SJSA1 (cell line): ENCODE measurements around the gene ARHGAP45. TPM values are rescaled to one million over a fixed set of nuclear protein-coding genes. Genes with fewer than 3 reads are reported as not detected.
A peak's percentile ranks its signal among the peaks of the same experiment; 100 is the strongest.

Experiments
- DNase-seq, 2 experiments: peaks; one replicate each; pipeline ENCODE4 v3.0.0-alpha.2; 2015 to 2020; ENCODE audit warnings: low spot score in 2 of 2, low read depth in 1 of 2
- H3K27ac ChIP-seq: fragments of 250-450 bp; sonication (Bioruptor Pico); 2 replicates; pipeline ENCODE4 v1.5.1; 2020; ENCODE audit warnings: mild to moderate bottlenecking, moderate library complexity
- H3K27me3 ChIP-seq: fragments of 250-450 bp; sonication (Bioruptor Pico); replicated peaks from 2 replicates; pipeline ENCODE4 v1.5.1; 2020; ENCODE audit warnings: mild to moderate bottlenecking, moderate library complexity
- H3K36me3 ChIP-seq: fragments of 250-450 bp; sonication (Bioruptor Pico); 2 replicates; pipeline ENCODE4 v1.5.1; 2020; ENCODE audit warnings: mild to moderate bottlenecking
- H3K4me1 ChIP-seq: fragments of 250-450 bp; sonication (Bioruptor Pico); replicated peaks from 2 replicates; pipeline ENCODE4 v1.6.1; 2021; ENCODE audit warnings: mild to moderate bottlenecking
- H3K4me3 ChIP-seq: fragments of 250-450 bp; sonication (Bioruptor Pico); 2 replicates; pipeline ENCODE4 v1.5.1; 2020; ENCODE audit warnings: mild to moderate bottlenecking
- H3K9me3 ChIP-seq: fragments of 250-450 bp; sonication (Bioruptor Pico); replicated peaks from 2 replicates; pipeline ENCODE4 v1.5.1; 2020; ENCODE audit warnings: mild to moderate bottlenecking
- total RNA-seq: library from RNA; depleted of rRNA; stranded (reverse); fragments of >200 nt; shearing (Covaris generic); gene quantifications from 2 replicates; pipeline ENCODE4 v1.2.3, GENCODE V29; 2014

The ARHGAP45 gene
- total RNA-seq, 1 experiment from 2014 or later: 0.03 TPM

DNA sequence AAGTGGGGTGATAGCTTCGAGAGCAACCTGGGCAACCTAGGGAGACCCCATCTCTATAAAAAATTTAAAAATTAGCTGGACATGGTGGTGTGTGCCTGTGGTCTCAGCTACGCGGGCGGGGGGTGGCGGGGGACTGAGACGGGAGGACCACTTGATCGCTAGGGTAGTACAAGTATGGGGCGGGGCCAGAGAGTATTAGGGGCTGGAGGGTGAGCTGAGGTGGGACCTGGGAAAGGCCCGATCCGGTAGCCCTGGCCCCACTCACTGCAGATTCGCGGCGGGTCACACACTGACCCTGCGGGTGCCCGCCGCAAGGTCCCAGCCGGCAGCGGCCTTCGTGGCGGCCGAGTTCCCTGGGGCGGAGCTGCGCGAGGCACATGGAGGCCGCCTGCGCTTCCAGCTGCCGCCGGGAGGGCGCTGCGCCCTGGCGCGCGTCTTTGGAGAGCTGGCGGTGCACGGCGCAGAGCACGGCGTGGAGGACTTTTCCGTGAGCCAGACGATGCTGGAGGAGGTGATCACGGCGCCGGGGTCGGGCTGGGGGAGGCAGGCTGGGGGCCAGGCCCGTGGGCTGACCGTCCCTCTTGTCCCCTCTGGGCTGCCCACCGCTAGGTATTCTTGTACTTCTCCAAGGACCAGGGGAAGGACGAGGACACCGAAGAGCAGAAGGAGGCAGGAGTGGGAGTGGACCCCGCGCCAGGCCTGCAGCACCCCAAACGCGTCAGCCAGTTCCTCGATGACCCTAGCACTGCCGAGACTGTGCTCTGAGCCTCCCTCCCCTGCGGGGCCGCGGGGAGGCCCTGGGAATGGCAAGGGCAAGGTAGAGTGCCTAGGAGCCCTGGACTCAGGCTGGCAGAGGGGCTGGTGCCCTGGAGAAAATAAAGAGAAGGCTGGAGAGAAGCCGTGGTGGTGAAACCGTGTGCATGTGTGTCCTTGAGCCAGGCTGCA is 2.0 kb upstream of the ARHGAP45 start:
- Histone ChIP-seq H3K27me3 (peaks cover 45% of the 10 kb centered on the region), H3K4me1 (peaks cover 26% of the 10 kb centered on the region), H3K9me3 (no peaks in the 10 kb centered on the region), H3K36me3 (no peaks in the 10 kb centered on the region), H3K27ac (no peak overlapping the region), H3K4me3 (no peak overlapping the region)
- DNase-seq: peak; percentile 58 to 71

DNA sequence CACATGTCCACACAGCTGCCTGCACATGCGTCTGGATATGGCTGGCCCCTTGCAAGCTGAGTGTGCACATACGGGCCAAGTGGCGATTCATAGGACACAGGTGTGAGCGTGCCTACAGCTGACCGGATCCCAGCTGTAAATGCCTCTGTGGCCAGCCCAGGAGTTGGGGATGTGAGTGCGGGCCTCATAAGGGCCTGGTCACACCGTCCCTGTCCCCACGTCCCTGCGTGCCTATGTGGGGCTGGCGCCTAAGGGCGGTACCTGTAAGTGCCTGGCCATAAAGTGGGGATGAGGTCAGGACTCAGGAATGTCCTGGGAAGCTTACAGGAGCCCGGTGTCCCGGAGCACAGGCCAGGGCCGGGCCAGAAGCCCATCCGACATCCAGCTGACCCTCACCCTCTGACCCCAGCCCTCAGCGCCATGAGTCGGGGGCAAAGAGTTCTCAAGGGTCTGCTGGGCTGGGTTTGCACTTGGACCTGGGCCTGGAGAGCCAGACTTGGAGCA is 1.3 kb upstream of the ARHGAP45 start:
- no peaks in the 10 kb centered on the region for H3K9me3 ChIP-seq
- H3K27ac ChIP-seq: no peak overlapping the region
- peaks cover 27% of the 10 kb centered on the region for H3K4me1 ChIP-seq
- no peaks in the 10 kb centered on the region for H3K36me3 ChIP-seq
- peaks cover 52% of the 10 kb centered on the region for H3K27me3 ChIP-seq
- H3K4me3 ChIP-seq: no peak overlapping the region
- DNase-seq: no peak

DNA sequence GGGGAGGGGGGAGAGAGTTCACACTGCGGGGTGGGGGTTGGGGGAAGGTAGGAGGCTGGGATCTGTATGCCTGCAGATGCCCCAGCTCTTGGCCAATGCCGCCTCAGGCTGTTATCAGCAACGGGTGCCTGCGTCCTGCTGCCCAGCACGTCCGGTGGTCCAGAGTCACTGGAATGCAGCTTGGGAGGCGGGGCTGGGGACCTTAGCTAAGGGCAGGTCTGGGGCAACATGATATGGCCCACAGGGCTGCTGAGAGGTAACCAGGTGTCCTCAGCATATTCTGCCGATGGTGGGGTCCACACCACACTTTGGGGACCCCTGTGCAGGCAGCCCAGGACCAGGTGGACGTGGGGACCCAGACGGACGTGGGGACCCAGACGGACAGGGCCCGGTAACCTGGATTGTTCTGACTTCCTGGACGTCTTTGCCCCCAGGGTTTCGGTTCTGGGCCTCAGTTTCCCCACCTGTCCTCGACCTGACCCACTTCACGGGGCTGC is 668 bp upstream of the ARHGAP45 start:
- peaks cover 58% of the 10 kb centered on the region for H3K27me3 ChIP-seq
- DNase-seq: no peak
- no peaks in the 10 kb centered on the region for H3K9me3 ChIP-seq
- H3K36me3 ChIP-seq: no peaks in the 10 kb centered on the region
- H3K4me3 ChIP-seq: no peak overlapping the region
- H3K27ac ChIP-seq: no peak overlapping the region
- H3K4me1 ChIP-seq: peaks cover 33% of the 10 kb centered on the region

DNA sequence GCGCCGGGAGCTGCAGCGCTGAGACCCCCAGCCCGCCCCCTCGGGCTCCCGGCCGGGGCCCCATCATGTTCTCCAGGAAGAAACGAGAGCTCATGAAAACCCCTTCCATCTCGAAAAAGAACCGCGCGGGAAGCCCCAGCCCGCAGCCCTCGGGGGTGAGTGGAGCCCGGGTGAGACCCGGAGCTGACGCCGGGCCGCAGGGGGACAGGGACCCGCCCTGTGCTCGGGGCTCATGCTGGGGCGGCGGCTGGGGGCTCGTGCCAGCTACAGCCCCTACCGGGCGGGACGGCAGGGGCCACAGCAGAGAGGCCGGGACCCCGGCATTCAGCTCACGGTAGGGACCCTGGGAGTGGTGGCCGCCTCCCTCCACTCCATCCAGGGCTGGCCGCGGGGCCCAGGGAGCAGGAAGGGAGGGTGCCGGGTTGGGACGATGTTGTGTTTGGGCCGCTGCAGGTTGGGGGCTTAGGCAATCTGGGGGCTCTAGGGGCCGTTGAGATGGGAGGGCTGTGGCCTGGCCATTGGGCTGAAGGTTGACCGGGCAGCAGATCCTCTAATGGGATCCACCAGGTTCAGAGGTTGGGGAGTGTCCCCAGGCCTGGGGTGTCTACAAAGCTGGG is 482 bp downstream of the ARHGAP45 start:
- Histone ChIP-seq H3K9me3 (no peaks in the 10 kb centered on the region), H3K27me3 (peaks cover 70% of the 10 kb centered on the region), H3K4me3 (peak overlapping the region; percentile 11), H3K4me1 (peaks cover 34% of the 10 kb centered on the region), H3K36me3 (no peaks in the 10 kb centered on the region), H3K27ac (no peak overlapping the region)
- DNase-seq: no peak

DNA sequence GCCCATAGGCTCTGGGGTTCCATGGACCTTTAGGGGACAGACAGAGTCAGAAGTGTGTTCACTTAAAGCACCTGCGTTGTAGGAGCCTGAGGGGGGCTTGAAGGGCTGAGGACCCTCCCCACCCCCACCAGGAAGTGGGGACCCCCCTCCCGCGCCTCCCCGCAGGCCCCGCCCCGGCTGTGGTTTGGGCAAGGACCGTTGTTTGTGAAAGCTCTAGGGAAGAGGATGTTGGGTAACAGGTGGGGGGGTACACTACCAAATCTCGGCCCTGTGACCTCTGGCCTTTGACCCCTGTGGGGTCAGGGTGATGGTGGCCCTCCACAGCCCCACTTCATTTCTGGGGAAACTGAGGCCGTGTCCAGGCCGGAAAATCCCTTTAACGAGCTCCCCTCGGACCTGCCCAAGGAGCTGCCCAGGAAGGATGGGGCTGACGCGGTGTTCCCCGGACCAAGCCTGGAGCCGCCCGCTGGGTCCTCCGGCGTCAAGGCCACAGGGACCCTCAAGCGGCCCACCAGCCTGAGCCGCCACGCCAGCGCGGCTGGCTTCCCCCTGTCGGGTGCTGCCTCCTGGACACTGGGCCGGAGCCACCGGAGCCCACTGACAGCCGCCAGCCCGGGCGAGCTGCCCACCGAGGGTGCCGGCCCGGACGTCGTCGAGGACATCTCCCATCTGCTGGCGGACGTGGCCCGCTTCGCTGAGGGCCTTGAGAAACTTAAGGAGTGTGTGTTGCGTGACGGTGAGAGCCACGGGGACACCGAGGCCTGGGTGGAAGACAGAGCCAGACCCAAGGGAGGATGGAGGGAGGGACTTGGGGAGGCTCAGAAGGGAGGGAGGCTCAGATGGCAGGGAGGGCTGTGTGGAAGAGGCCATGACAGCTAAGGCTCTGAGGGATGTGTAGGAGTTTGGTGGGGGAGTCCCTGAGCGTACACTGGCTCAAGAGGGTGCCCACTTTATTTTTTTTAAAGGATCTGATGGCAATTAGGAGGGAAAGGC is 1.3 kb downstream of the ARHGAP45 start:
- H3K36me3 ChIP-seq: no peaks in the 10 kb centered on the region
- H3K9me3 ChIP-seq: no peaks in the 10 kb centered on the region
- H3K4me1 ChIP-seq: peaks cover 34% of the 10 kb centered on the region
- no peak for DNase-seq
- no peak overlapping the region for H3K27ac ChIP-seq
- H3K27me3 ChIP-seq: peaks cover 70% of the 10 kb centered on the region
- H3K4me3 ChIP-seq: no peak overlapping the region

DNA sequence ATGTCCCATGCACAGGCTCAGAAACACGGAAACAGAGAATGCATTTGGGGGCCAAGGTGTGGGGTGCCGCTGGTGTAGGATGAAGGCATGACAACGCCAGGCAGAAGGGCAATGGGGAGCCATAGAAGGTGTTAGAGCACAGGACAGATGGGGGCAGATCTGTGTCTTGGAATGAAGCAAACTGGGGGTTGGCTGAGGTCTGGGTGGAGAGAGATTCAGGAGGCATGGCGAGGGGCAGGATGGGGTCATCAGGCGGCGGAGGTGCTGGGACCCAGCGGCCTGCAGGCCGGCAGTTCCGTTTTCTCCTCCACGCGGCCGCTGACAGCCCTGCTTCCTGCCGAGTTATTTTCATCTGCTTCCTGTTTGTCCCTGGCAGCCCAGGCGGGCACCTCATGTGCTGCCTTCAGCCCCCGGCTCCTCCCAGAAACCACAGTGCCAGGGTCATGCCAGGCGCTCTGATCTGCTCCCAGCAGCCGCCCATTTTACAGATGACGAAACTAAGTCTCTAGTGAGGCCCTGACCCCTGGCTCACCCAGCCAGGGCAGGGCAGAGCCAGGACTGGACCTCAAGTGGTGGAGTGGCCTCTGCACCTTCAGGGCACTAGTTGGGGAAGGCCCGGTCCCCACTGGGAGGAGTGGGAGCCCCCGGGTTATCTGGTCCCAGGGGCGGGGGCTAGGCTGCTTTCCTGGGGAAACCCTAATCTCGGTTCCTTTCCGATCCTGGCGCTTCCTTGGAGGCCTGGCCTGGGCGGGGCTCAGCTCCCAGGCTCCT is 2.2 kb downstream of the ARHGAP45 start:
- H3K27ac ChIP-seq: no peak overlapping the region
- no peak overlapping the region for H3K4me3 ChIP-seq
- no peaks in the 10 kb centered on the region for H3K36me3 ChIP-seq
- no peak for DNase-seq
- peaks cover 70% of the 10 kb centered on the region for H3K27me3 ChIP-seq
- H3K4me1 ChIP-seq: peaks cover 34% of the 10 kb centered on the region
- no peaks in the 10 kb centered on the region for H3K9me3 ChIP-seq

DNA sequence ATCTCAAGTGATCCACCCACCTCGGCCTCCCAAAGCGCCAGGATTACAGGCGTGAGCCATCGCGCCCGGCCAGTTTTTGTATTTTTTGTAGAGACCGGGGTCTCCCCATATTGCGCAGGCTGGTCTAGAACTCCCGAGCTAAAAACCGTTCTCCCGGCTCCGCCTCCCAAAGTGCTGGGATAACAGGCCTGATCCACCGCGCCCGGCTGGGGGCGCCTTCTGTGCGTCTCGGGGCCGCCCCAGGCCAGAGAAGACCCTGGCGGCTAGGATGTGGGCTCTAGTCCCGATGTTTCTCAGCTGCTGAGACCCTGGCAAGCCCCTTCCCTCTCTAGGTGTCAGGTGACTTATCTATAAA is 3.6 kb downstream of the ARHGAP45 start:
- Histone ChIP-seq H3K4me1 (peaks cover 24% of the 10 kb centered on the region), H3K27me3 (peaks cover 64% of the 10 kb centered on the region), H3K27ac (no peak overlapping the region), H3K36me3 (no peaks in the 10 kb centered on the region), H3K9me3 (no peaks in the 10 kb centered on the region), H3K4me3 (no peak overlapping the region)
- DNase-seq: no peak

DNA sequence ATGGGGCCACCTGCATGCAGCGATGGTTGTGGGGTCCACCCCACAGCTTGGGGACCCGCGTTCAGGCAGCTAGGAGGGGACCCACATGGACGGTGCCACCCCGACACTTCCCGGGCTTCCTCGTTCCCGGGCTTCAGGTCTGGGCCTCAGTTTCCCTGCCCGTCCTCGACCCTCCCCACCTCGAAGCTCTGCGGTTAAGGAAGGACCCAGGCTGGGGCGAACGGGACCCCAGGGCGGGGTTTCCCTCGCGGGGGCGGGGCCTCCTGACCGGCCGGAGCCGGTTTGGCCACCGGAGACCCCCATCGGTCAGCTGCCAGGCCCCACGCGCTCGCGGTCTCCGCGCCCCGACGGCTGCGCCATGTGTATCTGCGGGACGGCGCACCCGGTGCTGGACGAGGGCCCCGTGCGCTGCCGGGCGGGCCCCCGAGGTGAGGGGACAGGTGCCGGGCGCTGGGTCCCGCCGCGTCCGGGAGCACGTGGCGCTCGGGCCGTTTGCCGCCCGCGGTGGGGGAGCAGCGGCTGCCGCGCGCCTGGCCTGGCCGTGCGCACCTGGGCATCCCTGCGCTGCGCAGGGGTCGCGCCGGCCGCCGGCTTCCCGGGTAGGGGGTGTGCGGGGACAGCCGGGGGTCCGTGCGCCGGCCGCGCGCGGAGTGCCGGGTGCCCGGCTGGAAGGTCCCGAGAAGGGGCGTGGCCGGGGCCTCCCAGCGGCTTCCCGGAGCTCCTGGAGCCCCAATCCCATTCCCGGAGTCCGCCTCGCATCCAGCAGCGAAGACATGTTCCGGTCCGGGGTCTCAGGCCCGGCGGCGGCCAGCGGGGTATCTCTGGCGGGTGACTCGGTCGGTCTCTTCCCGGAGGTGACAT is 4.2 kb downstream of the ARHGAP45 start:
- Histone ChIP-seq H3K4me1 (peaks cover 21% of the 10 kb centered on the region), H3K4me3 (no peak overlapping the region), H3K9me3 (no peaks in the 10 kb centered on the region), H3K27me3 (peaks cover 61% of the 10 kb centered on the region), H3K27ac (no peak overlapping the region), H3K36me3 (no peaks in the 10 kb centered on the region)
- DNase-seq: no peak

DNA sequence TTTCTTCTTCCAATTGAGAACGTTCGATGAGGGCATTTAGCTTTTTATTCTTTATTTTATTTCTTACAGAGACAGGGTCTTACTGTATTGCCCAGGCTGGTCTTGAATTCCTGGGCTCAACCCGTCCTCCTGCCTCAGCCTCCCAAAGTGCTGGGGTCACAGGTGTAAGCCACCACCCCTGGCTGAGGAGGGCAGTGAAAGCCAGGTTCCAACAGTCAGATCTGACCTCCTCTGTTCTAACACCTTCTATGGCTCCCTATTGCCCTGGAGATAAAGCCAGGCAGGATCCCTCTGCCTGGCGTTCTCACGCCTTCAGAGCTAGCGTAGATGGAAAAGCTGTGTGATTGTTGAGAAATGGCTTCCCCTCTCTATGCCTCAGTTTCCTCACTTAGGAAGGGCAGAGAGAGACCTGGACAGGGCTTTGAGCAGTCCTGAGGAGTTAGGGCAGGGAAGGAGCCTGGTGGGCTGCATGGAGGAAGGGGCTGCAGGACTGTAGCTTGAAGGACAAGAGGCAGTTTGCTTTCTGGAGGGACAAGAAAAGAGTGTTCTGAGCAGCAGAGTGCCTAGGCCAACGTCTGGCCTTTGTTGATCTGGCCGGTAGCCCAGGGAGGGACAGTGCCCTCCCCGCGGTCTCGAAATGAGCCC is 5.5 kb downstream of the ARHGAP45 start:
- no peak overlapping the region for H3K4me3 ChIP-seq
- H3K4me1 ChIP-seq: peaks cover 9% of the 10 kb centered on the region
- H3K36me3 ChIP-seq: no peaks in the 10 kb centered on the region
- peaks cover 54% of the 10 kb centered on the region for H3K27me3 ChIP-seq
- H3K27ac ChIP-seq: no peak overlapping the region
- DNase-seq: no peak
- no peaks in the 10 kb centered on the region for H3K9me3 ChIP-seq

DNA sequence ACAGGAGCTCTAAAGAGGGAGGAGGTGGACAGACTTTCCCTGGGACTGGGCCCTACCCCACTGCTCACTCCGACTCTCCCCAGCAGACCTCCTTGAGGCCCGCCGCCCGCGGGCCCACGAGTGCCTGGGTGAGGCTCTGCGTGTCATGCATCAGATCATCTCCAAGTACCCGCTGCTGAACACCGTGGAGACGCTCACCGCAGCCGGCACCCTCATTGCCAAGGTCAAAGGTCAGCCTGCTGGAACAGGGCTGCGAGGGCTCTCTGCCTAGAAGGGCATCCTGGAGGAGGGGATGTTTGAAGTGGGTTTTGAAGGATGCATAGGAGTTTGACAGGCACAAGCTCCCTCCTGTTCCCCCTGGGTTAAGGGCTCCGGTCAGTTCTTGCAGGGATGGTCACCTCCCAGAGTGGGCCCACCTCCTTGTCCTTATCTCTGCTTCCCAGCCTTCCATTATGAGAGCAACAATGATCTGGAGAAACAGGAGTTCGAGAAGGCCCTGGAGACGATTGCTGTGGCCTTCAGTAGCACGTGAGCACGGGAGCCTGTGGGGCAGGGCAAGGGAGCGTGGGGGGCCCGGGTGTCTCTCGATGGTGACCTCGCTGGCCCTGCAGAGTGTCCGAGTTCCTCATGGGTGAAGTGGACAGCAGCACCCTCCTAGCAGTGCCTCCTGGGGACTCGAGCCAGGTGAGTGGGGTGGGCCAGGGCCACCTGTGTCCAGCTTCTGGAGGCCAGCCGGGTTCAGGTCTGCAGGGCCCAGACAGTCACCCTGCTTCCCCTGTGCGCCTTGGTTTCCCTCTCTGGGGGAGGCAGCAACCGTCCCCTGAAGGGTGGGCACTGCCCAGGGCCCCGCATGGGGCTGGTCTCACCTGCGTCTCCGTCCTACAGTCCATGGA is 6.3 kb downstream of the ARHGAP45 start:
- H3K9me3 ChIP-seq: no peaks in the 10 kb centered on the region
- no peak overlapping the region for H3K4me3 ChIP-seq
- H3K27me3 ChIP-seq: peaks cover 47% of the 10 kb centered on the region
- DNase-seq: no peak
- no peaks in the 10 kb centered on the region for H3K36me3 ChIP-seq
- H3K27ac ChIP-seq: no peak overlapping the region
- H3K4me1 ChIP-seq: peaks cover 7% of the 10 kb centered on the region

DNA sequence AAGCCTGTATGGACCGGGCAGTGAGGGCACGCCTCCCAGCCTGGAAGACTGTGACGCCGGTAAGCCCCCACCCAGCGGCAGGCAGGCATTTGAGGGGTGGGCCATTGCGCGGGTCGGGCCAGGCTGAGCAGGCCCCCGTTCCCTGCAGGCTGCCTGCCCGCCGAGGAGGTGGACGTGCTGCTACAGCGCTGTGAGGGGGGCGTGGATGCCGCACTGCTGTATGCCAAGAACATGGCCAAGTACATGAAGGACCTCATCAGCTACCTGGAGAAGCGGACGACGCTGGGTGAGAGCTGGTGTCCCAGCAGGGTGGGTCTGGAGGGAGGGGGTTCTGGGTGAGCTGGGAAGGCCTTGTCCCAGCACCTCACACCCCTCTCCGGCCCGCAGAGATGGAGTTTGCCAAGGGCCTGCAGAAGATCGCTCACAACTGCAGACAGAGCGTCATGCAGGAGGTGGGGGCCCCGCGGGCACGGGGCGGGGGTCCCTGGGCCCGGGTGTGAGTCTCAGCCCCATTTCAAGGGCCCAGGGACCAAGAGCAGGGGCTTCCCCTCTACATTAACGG is 7.1 kb downstream of the ARHGAP45 start:
- Histone ChIP-seq H3K9me3 (no peaks in the 10 kb centered on the region), H3K36me3 (no peaks in the 10 kb centered on the region)

More for the DNA sequence above, 7.1 kb downstream of the ARHGAP45 start:
- no peak overlapping the region for H3K27ac ChIP-seq
- peaks cover 7% of the 10 kb centered on the region for H3K4me1 ChIP-seq
- DNase-seq: no peak
- H3K27me3 ChIP-seq: peaks cover 39% of the 10 kb centered on the region
- no peak overlapping the region for H3K4me3 ChIP-seq
